ENCODE results near the gene UNCX. TPM values are rescaled to one million over a fixed set of nuclear protein-coding genes. Genes with fewer than 3 reads are reported as not detected.

Gene UNCX
- total and polyA plus RNA-seq, 2 of the 4 experiments (the other 2 are of a cell fraction) = not detected

- no peak overlapping the region for H4K91ac ChIP-seq (ENCODE audit: insufficient read depth, low read depth, low read length)
- POLR2A ChIA-PET (ENCODE audit: unreplicated experiment) = no interaction called here
- dilution Hi-C loops (cut with HindIII; ENCODE audit: low sequenced_read_pairs, unreplicated experiment) = no loop called here
- ATAC-seq (ENCODE audit: low read depth) (no peak), DNase-seq (no peak)
- H3K4ac ChIP-seq (ENCODE audit: low read depth, low read length) = no peak overlapping the region
- no peak overlapping the region for H4K8ac ChIP-seq (ENCODE audit: low read depth in 2 of 2, low read length in 2 of 2)
- H3K4me2 ChIP-seq (ENCODE audit: low read depth, low read length) = no peak overlapping the region
- H3K27ac ChIP-seq (ENCODE audit: insufficient read depth, low read length) = no peak overlapping the region
- no peak overlapping the region for H3K18ac ChIP-seq (ENCODE audit: low read depth, low read length)
- CTCF ChIA-PET = no interaction called here
- no peak overlapping the region for H3K23ac ChIP-seq (ENCODE audit: low read depth, low read length)
- no peak overlapping the region for H3K9ac ChIP-seq (ENCODE audit: low read depth, low read length)
- H2BK15ac ChIP-seq (ENCODE audit: low read depth, low read length) = no peak overlapping the region
- H2AK9ac ChIP-seq (replicated peaks; ENCODE audit: low read depth, low read length, poor library complexity) = no peak overlapping the region
- no peak overlapping the region for H2AFZ ChIP-seq (replicated peaks; ENCODE audit: low read length, poor library complexity)
- intact Hi-C loops (cut with micrococcal nuclease) = loop anchor here (10.0 kb wide), 1 partner anchor 187 kb away; no protein-coding TSS in a partner anchor
- H3K36me3 ChIP-seq (ENCODE audit: control insufficient read depth, insufficient read depth, low read length) = no peaks in the 10 kb centered on the region
- H3K9me3 ChIP-seq (ENCODE audit: control insufficient read depth, insufficient read depth, low read length) = peaks cover 13% of the 10 kb centered on the region; the same call in 1 of the 2 replicates
- BruUV-seq (replicated peaks) = no TSS peak
- H3K9me1 ChIP-seq (ENCODE audit: insufficient read depth, low read length) = no peaks in the 10 kb centered on the region
- peaks cover 2% of the 10 kb centered on the region; the same call in 1 of the 2 replicates for H3K4me1 ChIP-seq (ENCODE audit: control insufficient read depth, insufficient read depth, low read length)
- H2AK5ac ChIP-seq (ENCODE audit: low read depth, low read length) = no peak overlapping the region
- in situ Hi-C loops (cut with MboI; ENCODE audit: low sequenced_read_pairs) = no loop called here
- H4K20me1 ChIP-seq (ENCODE audit: insufficient read depth, low read length) = peaks cover 11% of the 10 kb centered on the region; the same call in 1 of the 2 replicates
- no peak overlapping the region for H2BK20ac ChIP-seq (ENCODE audit: low read depth, low read length)
- no peak overlapping the region for H2BK120ac ChIP-seq (ENCODE audit: low read depth, low read length)
- no peaks in the 10 kb centered on the region for H3K79me1 ChIP-seq (ENCODE audit: low read depth in 1 of 2, low read length in 2 of 2)
- WGBS, 2 experiments (ENCODE audit: extremely low coverage in 2 of 2, insufficient read length in 1 of 2) = 19% methylated on average over 3 of the region's 13 CpGs; no CpG with 5 or more reads in 1 of the 2 experiments
- TF ChIP-seq CTCF (conservative IDR thresholded peaks at IDR 0.05; ENCODE audit: low read depth, low read length) (no peak), POLR2A (IDR thresholded peaks at IDR 0.05; ENCODE audit: low read depth, low read length) (no peak), ELK1 (IDR thresholded peaks at IDR 0.05; ENCODE audit: borderline replicate concordance, low read depth, low read length) (no peak), CHD1 (IDR thresholded peaks at IDR 0.05; ENCODE audit: low read depth, low read length) (no peak)
- no peak overlapping the region for H3K14ac ChIP-seq (replicated peaks; ENCODE audit: low read depth, low read length)
- no peak overlapping the region for H2BK5ac ChIP-seq (ENCODE audit: low read depth, low read length, poor library complexity, severe bottlenecking)
- H3K4me3 ChIP-seq (ENCODE audit: insufficient read depth, low read depth, low read length) = no peak overlapping the region
- H3K27me3 ChIP-seq (ENCODE audit: control insufficient read depth, insufficient read depth, low read length) = peaks cover 91% of the 10 kb centered on the region
- H3K56ac ChIP-seq (ENCODE audit: extremely low read depth, insufficient read depth, low read length) = no peak overlapping the region
- no peak overlapping the region for H4K5ac ChIP-seq (ENCODE audit: low read depth, low read length)
These were observed 4.7 kb upstream of the UNCX start for GRCh38 chr7:1227814-1228544.

Data from IMR-90 (cell line).